HepG2 (cell line): ENCODE data around the gene POLR3E. TPM values are rescaled to one million over a fixed set of nuclear protein-coding genes. Genes with fewer than 3 reads are reported as not detected.

Experiments
- ATAC-seq: fragments of 200-7000 bp; cut with Tn5 transposase; 3 replicates; pipeline ENCODE4 v1.9.1; 2020; ENCODE audit warnings: mild to moderate bottlenecking, moderate library complexity
- BruUV-seq: library from RNA; stranded (reverse); fragments of 400-500 nt; replicated peaks from 2 replicates; lab custom pipeline; 2021; lab: Mats Ljungman, UMichigan
- CTCF ChIA-PET: fragments of 300-600 bp; formaldehyde crosslinking; extraction: SDS; loops from one replicate; lab custom pipeline; 2021; ENCODE audit warnings: low total read pairs, inconsistent platforms, low intra/inter-chr PET ratio; lab: Yijun Ruan, JAX
- POLR2A ChIA-PET: fragments of 350-600 bp; sonication (Branson Sonifier 250); formaldehyde crosslinking; loops from one replicate; lab custom pipeline; 2020; ENCODE audit warnings: antibody characterized with exemption, inconsistent platforms; lab: Yijun Ruan, JAX
- DNase-seq: peaks from one replicate; pipeline ENCODE4 v3.0.0-alpha.2; 2015; ENCODE audit warnings: low spot score
- FAIRE-seq: peaks from 3 replicates; lab custom pipeline; 2011; peaks lifted over from hg19 to GRCh38; lab: Jason Lieb, UNC
- H2AFZ ChIP-seq: one replicate; pipeline ENCODE4 v1.6.1; 2011; ENCODE audit warnings: low read length, inconsistent platforms
- H3K27ac ChIP-seq: fragments of 300-600 bp; 3 replicates; pipeline ENCODE4 v1.8.0; 2011; ENCODE audit warnings: mixed run types, mild to moderate bottlenecking, mixed read lengths, low read length, inconsistent platforms; ENCODE audit not compliant: insufficient read depth; ENCODE audit errors: extremely low read length
- H3K27me3 ChIP-seq, 2 experiments: fragments of 200-600 bp in 1 of 2; 2 replicates in 1 of 2; 3 replicates in 1 of 2; pipeline versions ENCODE4 v1.6.0 to v1.8.0; 2011; ENCODE audit warnings: low read length in 2 of 2, mild to moderate bottlenecking in 2 of 2, moderate library complexity in 2 of 2, inconsistent platforms in 1 of 2; ENCODE audit not compliant: insufficient read depth in 2 of 2, control insufficient read depth in 1 of 2
- H3K36me3 ChIP-seq, 2 experiments: fragments of 200-600 bp in 1 of 2; replicated peaks in 1 of 2; 2 replicates in 1 of 2; 3 replicates in 1 of 2; pipeline versions ENCODE4 v1.5.1 to v1.8.0; 2011; ENCODE audit warnings: low read length in 2 of 2, inconsistent platforms in 1 of 2; ENCODE audit not compliant: insufficient read depth in 2 of 2, control insufficient read depth in 1 of 2
- H3K4me1 ChIP-seq: 2 replicates; pipeline ENCODE4 v1.5.1; 2012; ENCODE audit warnings: low read length, inconsistent platforms; ENCODE audit not compliant: insufficient read depth
- H3K4me2 ChIP-seq: 2 replicates; pipeline ENCODE4 v1.6.0; 2011; ENCODE audit warnings: low read depth, low read length, inconsistent platforms
- H3K4me3 ChIP-seq, 3 experiments: fragments of 200-600 bp in 1 of 3; sonication (generic), shearing (Covaris generic) in 1 of 3; replicated peaks in 1 of 3; 2 replicates each; pipeline ENCODE4 v1.5.1; 2011 to 2016; ENCODE audit warnings: low read length in 3 of 3, inconsistent platforms in 2 of 3, low read depth in 2 of 3, mild to moderate bottlenecking in 2 of 3, control low read depth in 1 of 3, mixed read lengths in 1 of 3; ENCODE audit not compliant: insufficient read depth in 1 of 3
- H3K79me2 ChIP-seq: one replicate; pipeline ENCODE4 v1.6.1; 2011; ENCODE audit warnings: low read length, inconsistent platforms; ENCODE audit not compliant: insufficient read depth
- H3K9ac ChIP-seq: 2 replicates; pipeline ENCODE4 v1.6.0; 2011; ENCODE audit warnings: mild to moderate bottlenecking, low read depth, low read length, inconsistent platforms; ENCODE audit not compliant: insufficient read depth
- H3K9me3 ChIP-seq: 2 replicates; pipeline ENCODE4 v1.5.1; 2012; ENCODE audit warnings: mild to moderate bottlenecking, low read length
- H4K20me1 ChIP-seq: 2 replicates; pipeline ENCODE4 v1.6.0; 2011; ENCODE audit warnings: inconsistent platforms, mild to moderate bottlenecking, low read length, moderate library complexity; ENCODE audit not compliant: insufficient read depth
- AGO2 ChIP-seq: fragments of 200-400 bp; formaldehyde crosslinking; optimal IDR thresholded peaks from 2 replicates; pipeline ENCODE3; 2017; ENCODE audit warnings: mild to moderate bottlenecking, low read depth, low read length, moderate library complexity
- CCDC6 ChIP-seq: sonication (generic); formaldehyde crosslinking; IDR thresholded peaks from 2 replicates; pipeline ENCODE4 v1.8.1; 2022; ENCODE audit warnings: mild to moderate bottlenecking, missing genetic modification reagents, moderate library complexity
- FOSL2 ChIP-seq: sonication (generic); formaldehyde crosslinking; IDR thresholded peaks from 2 replicates; pipeline ENCODE4 v1.4.0; 2020; ENCODE audit warnings: missing genetic modification reagents
- POLR2A ChIP-seq, 2 experiments: IDR thresholded peaks; 2 replicates each; pipeline ENCODE4 v1.6.1; 2011; ENCODE audit warnings: low read depth in 2 of 2, low read length in 2 of 2, mild to moderate bottlenecking in 1 of 2, moderate library complexity in 1 of 2; ENCODE audit not compliant: insufficient read depth in 1 of 2
- RBFOX2 ChIP-seq: fragments of 200-400 bp; formaldehyde crosslinking; IDR thresholded peaks from 2 replicates; pipeline ENCODE4 v1.6.1; 2017; ENCODE audit warnings: low read depth, mild to moderate bottlenecking, low read length
- RBM22 ChIP-seq: fragments of 200-400 bp; formaldehyde crosslinking; optimal IDR thresholded peaks from 2 replicates; pipeline ENCODE3; 2017; ENCODE audit warnings: mild to moderate bottlenecking, low read length, moderate library complexity
- TFDP2 ChIP-seq: sonication (generic); formaldehyde crosslinking; IDR thresholded peaks from 2 replicates; pipeline ENCODE4 v1.4.0; 2020; ENCODE audit warnings: missing genetic modification reagents
- THAP7 ChIP-seq: sonication (generic); formaldehyde crosslinking; IDR thresholded peaks from 2 replicates; pipeline ENCODE4 v1.8.1; 2023; ENCODE audit warnings: mild to moderate bottlenecking, missing genetic modification reagents
- ZBTB33 ChIP-seq: sonication (generic); formaldehyde crosslinking; IDR thresholded peaks from 2 replicates; pipeline ENCODE4 v1.4.0; 2020; ENCODE audit warnings: missing genetic modification reagents
- ZEB1 ChIP-seq: IDR thresholded peaks from 2 replicates; pipeline ENCODE4 v1.6.1; 2012; ENCODE audit warnings: mild to moderate bottlenecking, low read depth, inconsistent platforms; ENCODE audit not compliant: insufficient replicate concordance
- ZNF770 ChIP-seq: sonication (generic); formaldehyde crosslinking; IDR thresholded peaks from 2 replicates; pipeline ENCODE4 v1.5.0; 2020; ENCODE audit warnings: mild to moderate bottlenecking, missing genetic modification reagents
- WGBS: methylation state at CpG from one replicate; pipeline ENCODE4 v1.1.6; 2017; ENCODE audit warnings: low lambda C conversion rate; 5-methylcytosine and 5-hydroxymethylcytosine counted together
- in situ Hi-C: cut with HindIII; loops from 2 replicates; pipeline ENCODE4 v1.10.0; 2017; ENCODE audit warnings: low pct_unique_long_range_greater_than_20kb; ENCODE audit not compliant: extremely low pct_ligation_motif_present
- intact Hi-C: fragments of 100-400 bp; cut with micrococcal nuclease; formaldehyde crosslinking; loops from one replicate; pipeline ENCODE4 v1.10.0; 2022; ENCODE audit not compliant: unreplicated experiment
- polyA plus RNA-seq, 8 experiments: library from polyadenylated mRNA; depleted of rRNA in 3 of 8; stranded (reverse) in 7 of 8; unstranded in 1 of 8; fragments of >200 nt; fragmentation: Illumina TruSeq in 4 of 8; extraction: Trizol in 4 of 8; gene quantifications; 2 replicates each; pipeline versions ENCODE4 v1.2.1 to v1.2.3, GENCODE V29; 2011 to 2016; ENCODE audit warnings: low read depth in 4 of 8, missing spikeins in 1 of 8, mixed read lengths in 1 of 8; ENCODE audit not compliant: insufficient read depth in 1 of 8
- total RNA-seq, 5 experiments: library from RNA; depleted of rRNA; stranded (reverse); fragments of >200 nt; fragmentation: Illumina TruSeq; extraction: Trizol; gene quantifications; 2 replicates each; pipeline ENCODE4 v1.2.3, GENCODE V29; 2016; ENCODE audit warnings: low read depth in 1 of 5

The POLR3E gene
- total and polyA plus RNA-seq, 2 of the 13 experiments (the other 11 are each of a cell fraction or from before 2014, with no cell fraction given): 135 to 262 TPM

DNA sequence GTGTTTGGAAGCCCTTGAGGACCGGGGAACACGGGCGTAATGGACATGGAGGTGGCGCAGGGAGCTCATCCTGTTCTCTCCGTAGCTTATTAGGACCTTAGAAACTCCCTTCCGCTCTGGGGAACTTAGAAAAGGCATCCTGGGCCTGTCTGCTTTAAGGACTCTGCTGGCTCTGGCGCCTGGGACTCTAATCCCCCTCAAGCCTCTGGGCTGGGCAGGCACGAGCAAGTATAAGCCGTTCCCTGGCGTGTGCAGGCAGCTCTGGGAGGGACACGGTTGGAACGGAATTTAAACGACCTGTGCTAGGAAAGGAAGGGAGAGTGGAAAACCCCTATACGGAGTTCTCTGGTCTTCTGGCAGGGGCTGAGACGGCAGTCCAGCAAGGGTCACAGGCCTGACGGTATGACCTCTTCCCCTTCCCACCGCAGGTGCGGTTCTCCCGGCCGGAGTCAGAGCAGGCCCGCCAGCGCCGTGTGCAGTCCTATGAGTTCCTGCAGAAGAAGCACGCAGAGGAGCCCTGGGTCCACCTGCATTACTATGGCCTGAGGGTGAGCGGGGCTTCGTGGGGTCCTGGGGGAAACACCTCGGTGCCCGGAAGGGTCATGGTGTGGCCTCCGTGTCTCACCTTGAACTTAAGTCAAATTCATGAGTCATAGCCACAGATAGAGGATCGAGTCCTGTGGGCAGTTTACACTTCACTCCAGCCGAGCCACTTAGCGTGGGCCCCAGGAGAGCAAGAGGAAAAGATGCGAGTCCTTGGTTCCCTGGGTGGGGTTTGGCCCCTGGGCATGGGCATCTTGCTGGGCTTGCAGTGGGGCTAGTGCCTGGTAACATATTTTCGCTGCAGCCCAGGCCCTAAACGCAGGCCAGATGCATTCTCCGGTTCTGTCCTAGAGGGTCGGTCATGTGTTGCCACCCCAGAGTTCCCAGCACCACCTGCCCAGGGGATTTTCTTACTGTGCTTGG is 17.7 kb downstream of the POLR3E start:
- H3K4me3 ChIP-seq: no peak overlapping the region
- FAIRE-seq (no peak), DNase-seq (no peak), ATAC-seq (peak; percentile 15)
- 0 out of 2 replicates have a peak, but pooled peaks cover 7% of the 10 kb centered on the region for H3K4me1 ChIP-seq
- no peak overlapping the region for H3K27ac ChIP-seq
- H3K9ac ChIP-seq: no peak overlapping the region
- no peak overlapping the region for H2AFZ ChIP-seq
- no peaks in the 10 kb centered on the region for H3K9me3 ChIP-seq
- BruUV-seq: no TSS peak
- no peaks in the 10 kb centered on the region for H3K27me3 ChIP-seq
- H3K79me2 ChIP-seq: no peaks in the 10 kb centered on the region
- 92% methylated on average over 35 of the region's 37 CpGs for WGBS
- ChIA-PET CTCF (no interaction called here), POLR2A (interaction anchor here (1.3 kb wide), 1 partner anchor 14 kb away, joined by 3 read pairs; no protein-coding TSS in a partner anchor)
- peaks cover 66 to 87% of the 10 kb centered on the region in 2 experiments for H3K36me3 ChIP-seq
- intact Hi-C loops: no loop called here
- H3K4me2 ChIP-seq: no peak overlapping the region
- peaks cover 5% of the 10 kb centered on the region; the same call in 1 of the 2 replicates for H4K20me1 ChIP-seq
- in situ Hi-C loops: no loop called here
- TF ChIP-seq ZEB1 (no peak), FOSL2 (CRISPR knock-in tag) (peak; percentile 45; the same call in 1 of the 2 replicates), POLR2A (IDR thresholded peaks at IDR 0.05; ENCODE audit: insufficient read depth in 1 of 2, low read depth in 2 of 2, low read length in 2 of 2) (0 out of 4 replicates have a peak, but pooled peaks of 1 of the 2 experiments have one; percentile 6), THAP7 (CRISPR knock-in tag) (no peak), ZBTB33 (0 out of 2 replicates have a peak, but pooled peaks have one; percentile 6), RBM22 (peak; percentile 27), CCDC6 (no peak), RBFOX2 (peak; percentile 38; the same call in 1 of the 2 replicates), ZNF770 (CRISPR knock-in tag) (no peak), AGO2 (peak; percentile 86), TFDP2 (CRISPR knock-in tag) (no peak)
